D721Med (cell line): ENCODE measurements around the gene OGT.

Source experiments
- DNase-seq: peaks from one replicate; pipeline ENCODE4 v3.0.0; 2011; ENCODE audit warnings: low spot score; ENCODE audit not compliant: insufficient read length
- FAIRE-seq: peaks from 2 replicates; lab custom pipeline; 2011; peaks lifted over from hg19 to GRCh38; lab: Jason Lieb, UNC
- CTCF ChIP-seq: IDR thresholded peaks from 2 replicates; pipeline ENCODE4 v1.5.1; 2012; ENCODE audit warnings: mild to moderate bottlenecking, control low read depth; ENCODE audit not compliant: insufficient read depth; ENCODE audit errors: missing control alignments

Gene OGT

DNA sequence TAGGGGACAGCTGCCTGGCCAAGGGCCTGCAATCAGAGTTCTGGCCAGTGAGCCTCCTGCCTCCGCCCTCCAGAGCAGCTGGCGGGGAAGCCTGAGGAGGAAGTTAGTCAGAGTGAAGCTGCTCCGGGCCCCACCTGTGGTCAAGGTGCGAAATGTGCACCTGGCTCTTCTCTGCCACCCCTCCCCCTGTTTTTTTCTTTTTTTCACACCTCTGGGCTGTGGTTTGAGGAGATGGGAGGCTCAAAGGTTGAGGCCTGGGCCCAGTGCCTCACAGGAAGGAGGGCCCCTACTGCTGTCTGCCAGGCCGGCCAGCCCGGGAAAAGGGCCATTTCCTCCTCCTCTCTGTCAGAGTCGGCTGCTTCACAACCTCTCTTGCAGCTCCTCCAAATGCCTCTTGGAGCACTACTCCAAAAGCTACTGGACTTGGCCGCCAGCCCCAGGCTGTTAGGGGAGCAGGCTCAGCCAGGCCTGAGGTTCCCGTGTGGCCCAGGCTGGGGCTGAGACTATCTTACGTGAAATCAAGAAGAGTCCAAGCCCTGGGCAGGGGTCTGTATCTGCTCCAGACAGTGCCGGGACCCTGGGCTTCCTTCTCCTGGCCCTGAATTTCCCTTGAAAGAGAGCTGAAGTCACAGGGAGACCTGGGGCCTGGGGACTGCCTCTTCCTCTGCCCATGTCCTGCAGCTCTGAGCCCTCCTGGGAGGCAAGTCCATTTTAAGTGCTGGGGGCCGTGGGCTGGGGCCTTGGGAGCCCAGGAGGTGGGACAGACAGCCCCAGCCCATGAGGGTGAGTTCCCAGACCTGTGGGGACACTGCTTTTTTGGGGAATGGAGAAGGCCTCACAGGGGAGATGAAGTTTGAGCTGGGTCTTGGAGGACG lies 89.9 kb downstream of the OGT start:
- TF ChIP-seq CTCF = no peak
- DNase-seq = no peak

DNA sequence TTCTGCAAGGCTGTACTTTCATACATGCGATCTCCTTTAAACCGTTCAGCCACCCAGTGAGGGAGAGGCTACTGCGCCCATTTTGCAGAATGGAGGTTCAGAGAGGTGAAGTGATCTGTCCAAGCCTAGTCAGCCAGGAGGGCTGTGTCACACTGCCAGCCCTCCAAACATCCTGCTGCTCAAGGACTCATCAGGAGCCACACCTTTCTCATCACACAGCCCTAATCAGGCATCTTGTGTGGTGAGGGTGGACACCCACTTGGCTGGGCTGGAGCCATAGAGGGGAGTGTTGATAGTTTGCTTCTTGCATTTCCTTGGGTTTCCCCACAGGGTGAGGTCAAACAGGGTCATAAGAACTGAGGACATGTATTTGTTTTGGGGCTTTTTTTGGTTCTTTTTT lies 90.8 kb downstream of the OGT start:
- no peak for TF ChIP-seq CTCF
- DNase-seq (no peak), FAIRE-seq (no peak)

More for the DNA sequence above, 89.9 kb downstream of the OGT start:
- no peak for FAIRE-seq

DNA sequence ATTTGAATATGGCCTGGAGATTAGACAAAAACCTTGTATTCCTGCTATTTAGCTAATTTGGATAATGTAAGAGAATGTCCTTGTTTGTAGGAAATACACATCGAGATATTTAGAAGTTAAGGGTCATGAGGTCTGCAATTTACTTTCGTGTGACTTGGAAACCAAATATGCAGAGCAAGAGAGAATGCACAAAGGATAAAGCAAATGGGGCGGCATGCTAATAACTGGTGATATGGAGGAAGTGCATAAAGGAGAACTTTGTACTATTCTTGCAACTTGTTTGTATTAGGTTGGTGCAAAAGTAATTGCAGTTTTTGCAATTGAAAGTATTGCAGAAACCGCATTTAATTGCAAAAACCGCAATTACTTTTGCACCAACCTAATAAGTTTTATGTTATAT lies 92.6 kb downstream of the OGT start:
- FAIRE-seq (no peak), DNase-seq (no peak)
- TF ChIP-seq CTCF = no peak
